ENCODE data around the gene FAM76B. TPM values are rescaled to one million over a fixed set of nuclear protein-coding genes. Genes with fewer than 3 reads are reported as not detected.
A peak's percentile ranks its signal among the peaks of the same experiment; 100 is the strongest.

The FAM76B gene
- 37.3 to 46.1 TPM (median 38.7 TPM) in 3 replicates for total RNA-seq

DNA sequence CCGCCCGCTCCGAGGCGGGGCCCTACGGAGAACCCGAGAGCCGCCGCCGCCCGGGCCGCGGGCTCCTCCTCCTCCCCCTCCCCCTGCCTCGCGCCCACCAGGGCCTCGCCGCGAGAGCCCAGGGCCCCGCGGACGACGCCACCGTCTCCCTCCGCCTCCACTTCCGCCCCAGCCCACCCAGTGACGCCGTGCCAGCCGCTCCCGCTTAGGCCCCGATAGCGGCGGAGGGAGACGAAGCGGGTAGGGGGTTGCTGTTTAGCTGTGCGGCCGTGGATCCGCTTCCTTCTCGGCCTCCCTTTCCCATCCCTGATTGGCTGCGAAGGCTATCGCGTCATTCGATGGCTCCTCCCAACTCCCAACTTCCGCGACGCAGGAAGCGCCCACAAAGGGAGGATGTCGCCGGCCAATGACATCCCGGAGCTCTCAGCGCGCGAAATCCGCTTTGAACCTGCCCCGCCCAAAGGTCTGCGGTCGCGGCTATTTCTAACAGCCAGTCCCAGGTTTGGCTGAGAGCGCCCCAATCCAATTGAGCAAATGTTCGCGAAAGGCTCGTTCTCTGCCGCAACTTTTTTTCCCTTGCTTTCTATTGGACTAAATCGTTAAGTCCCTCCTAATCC lies at the start of gene FAM76B:
FAM76B (minus strand) TSS at position 277 of the 617 bp plus-strand sequence. CDS start 304 bp downstream, outside the sequence.
- Mint-ChIP-seq H3K27me3 (ENCODE audit: low read depth) (no peaks in the 10 kb centered on the region), H3K9me3 (no peaks in the 10 kb centered on the region), H3K4me3 (peak within 1 kb of the TSS; percentile 99), H3K4me1 (peaks cover 34% of the 10 kb centered on the region), H3K27ac (peak within 1 kb of the TSS; percentile 100), H3K36me3 (peaks cover 19% of the 10 kb centered on the region)
- DNase-seq (ENCODE audit: low spot score in 2 of 2, unreplicated experiment in 2 of 2), result peak; percentile 92 to 95
- TF ChIP-seq, protein P1, sequence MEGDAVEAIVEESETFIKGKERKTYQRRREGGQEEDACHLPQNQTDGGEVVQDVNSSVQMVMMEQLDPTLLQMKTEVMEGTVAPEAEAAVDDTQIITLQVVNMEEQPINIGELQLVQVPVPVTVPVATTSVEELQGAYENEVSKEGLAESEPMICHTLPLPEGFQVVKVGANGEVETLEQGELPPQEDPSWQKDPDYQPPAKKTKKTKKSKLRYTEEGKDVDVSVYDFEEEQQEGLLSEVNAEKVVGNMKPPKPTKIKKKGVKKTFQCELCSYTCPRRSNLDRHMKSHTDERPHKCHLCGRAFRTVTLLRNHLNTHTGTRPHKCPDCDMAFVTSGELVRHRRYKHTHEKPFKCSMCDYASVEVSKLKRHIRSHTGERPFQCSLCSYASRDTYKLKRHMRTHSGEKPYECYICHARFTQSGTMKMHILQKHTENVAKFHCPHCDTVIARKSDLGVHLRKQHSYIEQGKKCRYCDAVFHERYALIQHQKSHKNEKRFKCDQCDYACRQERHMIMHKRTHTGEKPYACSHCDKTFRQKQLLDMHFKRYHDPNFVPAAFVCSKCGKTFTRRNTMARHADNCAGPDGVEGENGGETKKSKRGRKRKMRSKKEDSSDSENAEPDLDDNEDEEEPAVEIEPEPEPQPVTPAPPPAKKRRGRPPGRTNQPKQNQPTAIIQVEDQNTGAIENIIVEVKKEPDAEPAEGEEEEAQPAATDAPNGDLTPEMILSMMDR (IDR thresholded peaks at IDR 0.05; ENCODE audit: unreplicated experiment), result no peak

DNA sequence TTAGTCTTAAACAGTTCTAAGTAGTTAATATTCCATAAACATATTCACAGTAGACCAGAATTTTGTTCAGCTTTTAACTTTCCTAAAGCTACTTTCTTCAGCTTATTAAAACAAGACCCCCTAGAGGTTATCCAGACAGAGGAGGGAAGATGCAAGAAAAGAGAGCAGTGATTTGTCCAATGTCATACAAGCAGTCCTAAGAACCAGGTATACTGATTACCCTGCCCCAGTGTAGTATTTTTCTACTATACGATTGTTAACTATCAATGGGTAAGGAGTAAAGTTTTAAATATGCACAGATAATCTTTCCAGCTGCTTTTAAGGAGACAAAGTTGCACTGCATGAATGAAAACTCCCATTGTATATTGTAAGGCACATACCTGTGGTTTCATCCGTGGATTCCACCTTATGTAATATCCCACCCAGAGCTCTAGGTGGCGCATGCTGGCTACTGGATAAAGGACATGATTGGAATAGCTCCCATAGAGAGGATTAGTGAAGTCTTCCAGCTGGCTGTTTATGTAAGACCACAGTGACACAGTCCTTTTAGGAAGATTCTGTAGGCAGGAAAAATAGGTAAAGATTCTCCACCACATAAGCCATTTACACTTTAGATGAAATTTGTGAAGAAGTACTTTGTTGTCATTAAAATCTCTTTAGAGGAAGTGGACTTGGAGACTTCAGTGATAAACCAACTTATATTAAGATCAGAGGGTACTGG lies 46.3 kb upstream of the FAM76B start:
- Mint-ChIP-seq H3K27ac (peak overlapping the region; percentile 9), H3K9me3 (no peaks in the 10 kb centered on the region)
- DNase-seq (ENCODE audit: low spot score in 2 of 2, unreplicated experiment in 2 of 2), result peak; percentile 20 to 61

DNA sequence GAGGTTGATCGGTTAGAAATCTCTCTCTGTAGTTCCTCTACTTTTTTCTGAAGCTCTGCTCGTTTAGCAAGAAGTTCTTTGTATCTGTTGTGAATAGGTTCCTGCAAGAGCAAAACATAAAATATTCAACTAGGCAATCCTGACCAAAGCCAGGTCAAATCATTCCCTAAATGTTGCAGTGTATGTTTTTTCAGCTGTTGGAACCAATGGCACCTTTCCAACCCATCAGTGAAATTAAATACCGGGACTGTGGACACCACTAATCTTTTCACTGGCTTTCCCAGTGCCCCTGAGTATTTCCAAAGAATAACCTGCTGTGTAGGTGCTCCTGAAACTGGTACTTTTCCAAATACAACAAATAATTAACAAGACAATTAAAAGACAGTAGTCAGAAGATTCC lies 45.8 kb upstream of the FAM76B start:
- Mint-ChIP-seq H3K27ac (no peak overlapping the region), H3K9me3 (no peaks in the 10 kb centered on the region), H3K4me1 (peaks cover 5% of the 10 kb centered on the region), H3K4me3 (no peak overlapping the region), H3K27me3 (ENCODE audit: low read depth) (no peaks in the 10 kb centered on the region), H3K36me3 (peaks cover 29% of the 10 kb centered on the region)
- no peak for DNase-seq (ENCODE audit: low spot score in 2 of 2, unreplicated experiment in 2 of 2)
- TF ChIP-seq, protein P1 (IDR thresholded peaks at IDR 0.05; ENCODE audit: unreplicated experiment), result no peak

More for the DNA sequence above, 46.3 kb upstream of the FAM76B start:
- peaks cover 3% of the 10 kb centered on the region for H3K4me1 Mint-ChIP-seq
- H3K36me3 Mint-ChIP-seq, result peaks cover 29% of the 10 kb centered on the region
- no peak overlapping the region for H3K4me3 Mint-ChIP-seq
- TF ChIP-seq, protein P1 (IDR thresholded peaks at IDR 0.05; ENCODE audit: unreplicated experiment), result peak; percentile 84
- H3K27me3 Mint-ChIP-seq (ENCODE audit: low read depth), result no peaks in the 10 kb centered on the region

DNA sequence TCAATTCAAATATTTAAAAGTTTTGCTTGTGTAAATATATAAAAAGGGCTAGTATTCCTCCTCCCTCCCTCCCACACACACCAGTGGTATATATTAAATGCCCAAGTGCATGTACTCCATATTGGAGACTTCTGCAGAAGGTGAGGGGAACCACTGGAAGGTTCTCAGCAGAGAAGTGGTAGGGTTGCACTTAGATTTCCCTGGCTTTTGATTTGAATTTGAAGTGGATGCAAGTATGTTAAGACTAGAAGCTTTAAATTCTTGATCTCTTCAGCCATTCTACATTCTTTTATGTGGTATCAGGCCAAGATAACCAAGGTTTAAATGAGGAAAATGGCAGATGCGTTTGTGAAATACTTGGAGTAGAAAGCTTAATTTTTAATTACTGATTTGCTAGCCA lies 43.8 kb upstream of the FAM76B start:
- Mint-ChIP-seq H3K4me1 (peaks cover 5% of the 10 kb centered on the region), H3K9me3 (no peaks in the 10 kb centered on the region), H3K36me3 (peaks cover 30% of the 10 kb centered on the region), H3K27ac (no peak overlapping the region), H3K4me3 (no peak overlapping the region), H3K27me3 (ENCODE audit: low read depth) (no peaks in the 10 kb centered on the region)
- TF ChIP-seq, protein P1 (IDR thresholded peaks at IDR 0.05; ENCODE audit: unreplicated experiment), result no peak
- DNase-seq (ENCODE audit: low spot score in 2 of 2, unreplicated experiment in 2 of 2), result no peak

DNA sequence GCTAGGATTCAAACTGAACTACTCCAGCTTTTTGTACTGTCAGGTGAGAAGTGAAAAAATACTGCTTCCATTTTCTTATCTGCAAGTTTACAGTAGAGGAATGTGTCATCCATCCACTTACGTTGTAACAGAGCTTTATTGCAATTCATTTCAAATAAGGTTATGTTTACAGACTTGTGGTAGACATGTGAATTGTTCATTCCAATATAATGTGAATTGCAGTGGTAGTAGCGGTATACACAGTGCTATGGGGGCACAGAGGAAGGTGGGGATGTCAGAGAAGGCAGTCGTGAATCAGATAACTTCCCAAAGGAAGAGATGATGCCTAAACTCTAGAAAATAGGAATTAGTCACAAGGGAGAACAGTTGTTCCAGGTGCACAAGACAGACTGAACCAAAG lies 43.2 kb upstream of the FAM76B start:
- no peak for DNase-seq (ENCODE audit: low spot score in 2 of 2, unreplicated experiment in 2 of 2)
- peaks cover 30% of the 10 kb centered on the region for H3K36me3 Mint-ChIP-seq
- H3K27me3 Mint-ChIP-seq (ENCODE audit: low read depth), result no peaks in the 10 kb centered on the region
- no peaks in the 10 kb centered on the region for H3K9me3 Mint-ChIP-seq
- no peak overlapping the region for H3K27ac Mint-ChIP-seq
- peaks cover 5% of the 10 kb centered on the region for H3K4me1 Mint-ChIP-seq
- H3K4me3 Mint-ChIP-seq, result no peak overlapping the region
- TF ChIP-seq, protein P1 (IDR thresholded peaks at IDR 0.05; ENCODE audit: unreplicated experiment), result no peak
